Kidney epithelial cell (primary cell): Measurements from ENCODE around the gene RXRA. TPM values are rescaled to one million over a fixed set of nuclear protein-coding genes. Genes with fewer than 3 reads are reported as not detected.

Source experiments
- DNase-seq: peaks from one replicate; pipeline ENCODE4 v3.0.0-alpha.2; 2010; ENCODE audit warnings: low read depth
- H3K27me3 ChIP-seq: 2 replicates; pipeline ENCODE4 v1.6.0; 2011; ENCODE audit warnings: low read length; ENCODE audit not compliant: control insufficient read depth, insufficient read depth
- H3K36me3 ChIP-seq: 2 replicates; pipeline ENCODE4 v1.5.1; 2011; ENCODE audit warnings: low read length; ENCODE audit not compliant: control insufficient read depth, insufficient read depth
- H3K4me3 ChIP-seq: 2 replicates; pipeline ENCODE4 v1.5.1; 2011; ENCODE audit warnings: low read depth, mild to moderate bottlenecking, control low read depth, low read length
- CTCF ChIP-seq: IDR thresholded peaks from 2 replicates; pipeline ENCODE4 v1.5.1; 2011; ENCODE audit warnings: mild to moderate bottlenecking, moderate library complexity, low read length, control low read depth, inconsistent platforms; ENCODE audit not compliant: insufficient read depth, poor library complexity, severe bottlenecking
- total RNA-seq: library from RNA; depleted of rRNA; stranded (reverse); fragments of >200 nt; gene quantifications from 2 replicates; pipeline ENCODE4 v1.2.3, GENCODE V29; 2015

RXRA gene
- total RNA-seq, 1 donor from 2014 or later = 15.0 TPM

- no peak for TF ChIP-seq CTCF
- H3K36me3 ChIP-seq = no peaks in the 10 kb centered on the region
- no peak for DNase-seq
- no peak overlapping the region for H3K4me3 ChIP-seq
- no peaks in the 10 kb centered on the region for H3K27me3 ChIP-seq
Measured at GRCh38 chr9:134477927-134478326, 151.7 kb downstream of the RXRA start.

GRCh38 chr9:134481762-134482161 lies 155.5 kb downstream of the RXRA start:
- H3K36me3 ChIP-seq = no peaks in the 10 kb centered on the region
- TF ChIP-seq CTCF = no peak

GRCh38 chr9:134482226-134482625 lies 156.0 kb downstream of the RXRA start:
- no peak for TF ChIP-seq CTCF
- DNase-seq = no peak
- H3K4me3 ChIP-seq = no peak overlapping the region
- no peaks in the 10 kb centered on the region for H3K36me3 ChIP-seq
- no peaks in the 10 kb centered on the region for H3K27me3 ChIP-seq

More at GRCh38 chr9:134481762-134482161, 155.5 kb downstream of the RXRA start:
- DNase-seq = no peak
- Histone ChIP-seq H3K27me3 (no peaks in the 10 kb centered on the region), H3K4me3 (no peak overlapping the region)

- no peak for TF ChIP-seq CTCF
- DNase-seq = no peak
- Histone ChIP-seq H3K36me3 (no peaks in the 10 kb centered on the region), H3K4me3 (no peak overlapping the region), H3K27me3 (peaks cover 2% of the 10 kb centered on the region)
Measured at GRCh38 chr9:134483361-134484184, 157.3 kb downstream of the RXRA start.

- DNase-seq = no peak
- no peaks in the 10 kb centered on the region for H3K36me3 ChIP-seq
- peaks cover 3% of the 10 kb centered on the region for H3K27me3 ChIP-seq
- no peak overlapping the region for H3K4me3 ChIP-seq
- TF ChIP-seq CTCF = no peak
Measured at GRCh38 chr9:134484479-134484878, 158.2 kb downstream of the RXRA start.

GRCh38 chr9:134485653-134486052 lies 159.4 kb downstream of the RXRA start:
- H3K36me3 ChIP-seq = no peaks in the 10 kb centered on the region
- peaks cover 3% of the 10 kb centered on the region for H3K27me3 ChIP-seq
- H3K4me3 ChIP-seq = no peak overlapping the region
- no peak for TF ChIP-seq CTCF
- no peak for DNase-seq
